WTC11 (cell line): ENCODE results near the gene SLC6A8.

ENCODE experiments used
- ATF3 ChIP-seq: sonication (generic); formaldehyde crosslinking; conservative IDR thresholded peaks from 2 replicates; pipeline ENCODE4 v1.8.1; 2022; ENCODE audit warnings: mild to moderate bottlenecking, missing genetic modification reagents
- CTCF ChIP-seq: fragments of 200-600 bp; IDR thresholded peaks from 2 replicates; pipeline ENCODE4 v1.8.0; 2022; ENCODE audit warnings: antibody characterized with exemption
- ELF4 ChIP-seq: sonication (generic); formaldehyde crosslinking; IDR thresholded peaks from 2 replicates; pipeline ENCODE4 v1.8.1; 2022; ENCODE audit warnings: low read depth, mild to moderate bottlenecking, moderate library complexity, missing genetic modification reagents
- JUN ChIP-seq: sonication (generic); formaldehyde crosslinking; IDR thresholded peaks from 2 replicates; pipeline ENCODE4 v1.8.0; 2023; ENCODE audit warnings: mild to moderate bottlenecking, missing genetic modification reagents
- STAT6 ChIP-seq: sonication (generic); formaldehyde crosslinking; conservative IDR thresholded peaks from 2 replicates; pipeline ENCODE4 v1.8.1; 2023; ENCODE audit warnings: mild to moderate bottlenecking, low read depth, missing genetic modification reagents, moderate library complexity

- TF ChIP-seq STAT6 (no peak), CTCF (no peak), JUN (CRISPR knock-in tag) (no peak), ATF3 (no peak), ELF4 (CRISPR knock-in tag) (no peak)
Measured at GRCh38 chrX:153709726-153710674, 22.3 kb downstream of the SLC6A8 start.
